Neural progenitor cell (in vitro differentiated cells): Measurements from ENCODE around the gene KATNAL1. TPM values are rescaled to one million over a fixed set of nuclear protein-coding genes. Genes with fewer than 3 reads are reported as not detected.

Experiments used
- DNase-seq: peaks from one replicate; pipeline ENCODE4 v3.0.0-alpha.2; 2016; ENCODE audit warnings: low spot score
- H2AFZ ChIP-seq: fragments of 200-600 bp; sonication (generic); replicated peaks from 2 replicates; pipeline ENCODE4 v1.6.1; 2016; ENCODE audit warnings: antibody characterized with exemption
- H3F3A ChIP-seq: fragments of 200-600 bp; sonication (generic); 2 replicates; pipeline ENCODE4 v1.6.1; 2016; ENCODE audit warnings: antibody characterized with exemption, low read depth
- H3K27ac ChIP-seq: fragments of 200-600 bp; sonication (generic); 2 replicates; pipeline ENCODE4 v1.5.1; 2016; ENCODE audit warnings: mild to moderate bottlenecking
- H3K27me3 ChIP-seq: fragments of 200-600 bp; sonication (generic); 2 replicates; pipeline ENCODE4 v1.6.1; 2016; ENCODE audit warnings: mild to moderate bottlenecking, moderate library complexity
- H3K36me3 ChIP-seq: fragments of 200-600 bp; sonication (generic); 2 replicates; pipeline ENCODE4 v1.5.1; 2016
- H3K4me1 ChIP-seq: fragments of 200-600 bp; sonication (generic); 2 replicates; pipeline ENCODE4 v1.6.1; 2016; ENCODE audit warnings: mixed run types
- H3K4me2 ChIP-seq: fragments of 200-600 bp; sonication (generic); 2 replicates; pipeline ENCODE4 v1.6.1; 2016
- H3K4me3 ChIP-seq: fragments of 200-600 bp; sonication (generic); 2 replicates; pipeline ENCODE4 v1.5.1; 2016
- H3K79me2 ChIP-seq: fragments of 200-600 bp; sonication (generic); 2 replicates; pipeline ENCODE4 v1.6.1; 2016; ENCODE audit warnings: low read depth
- H3K9ac ChIP-seq: fragments of 200-600 bp; sonication (generic); 2 replicates; pipeline ENCODE4 v1.6.1; 2016
- H3K9me3 ChIP-seq: fragments of 200-600 bp; sonication (generic); 2 replicates; pipeline ENCODE4 v1.5.1; 2016; ENCODE audit warnings: low read depth
- H4K20me1 ChIP-seq: fragments of 200-600 bp; sonication (generic); 2 replicates; pipeline ENCODE4 v1.6.1; 2016; ENCODE audit warnings: low read depth
- H3K27ac Mint-ChIP-seq: 3 replicates; pipeline ENCODE4 v1.8.0; 2021; ENCODE audit warnings: mixed read lengths
- H3K27me3 Mint-ChIP-seq: 2 replicates; pipeline ENCODE4 v1.8.0; 2022; ENCODE audit warnings: low read depth, mild to moderate bottlenecking, inconsistent platforms, moderate library complexity, mixed read lengths; ENCODE audit not compliant: insufficient read depth
- H3K36me3 Mint-ChIP-seq: 3 replicates; pipeline ENCODE4 v1.8.0; 2021; ENCODE audit warnings: mixed read lengths
- H3K4me1 Mint-ChIP-seq: 3 replicates; pipeline ENCODE4 v1.8.0; 2021; ENCODE audit warnings: mixed read lengths
- H3K4me3 Mint-ChIP-seq: 3 replicates; pipeline ENCODE4 v1.8.0; 2021; ENCODE audit warnings: mild to moderate bottlenecking, moderate library complexity, mixed read lengths
- H3K9me3 Mint-ChIP-seq: 3 replicates; pipeline ENCODE4 v1.8.0; 2020; ENCODE audit warnings: mixed read lengths
- CTCF ChIP-seq: fragments of 200-600 bp; sonication (generic); IDR thresholded peaks from 2 replicates; pipeline ENCODE4 v1.5.1; 2017; ENCODE audit warnings: antibody characterized with exemption, mild to moderate bottlenecking
- EZH2 ChIP-seq: fragments of 200-600 bp; sonication (generic); IDR thresholded peaks from 2 replicates; pipeline ENCODE4 v1.6.1; 2017; ENCODE audit warnings: antibody characterized with exemption, mild to moderate bottlenecking, moderate library complexity
- EZH2phosphoT487 ChIP-seq: fragments of 200-600 bp; sonication (generic); IDR thresholded peaks from 2 replicates; pipeline ENCODE4 v1.6.1; 2017; ENCODE audit warnings: antibody characterized with exemption
- total RNA-seq: library from RNA; depleted of rRNA; stranded (reverse); fragments of >200 nt; gene quantifications from 2 replicates; pipeline ENCODE4 v1.2.3, GENCODE V29; 2015; ENCODE audit warnings: low replicate concordance

The KATNAL1 gene
- total RNA-seq, 1 donor from 2014 or later, result 33.6 TPM

- Mint-ChIP-seq H3K9me3 (peaks cover 25% of the 10 kb centered on the region), H3K4me3 (no peak overlapping the region), H3K36me3 (peaks cover under 1% of the 10 kb centered on the region), H3K27ac (no peak overlapping the region), H3K27me3 (peaks cover 8% of the 10 kb centered on the region), H3K4me1 (peaks cover 48% of the 10 kb centered on the region)
- Histone ChIP-seq H3K4me3 (no peak overlapping the region), H3K9ac (no peak overlapping the region), H3K27ac (no peak overlapping the region), H3F3A (no peaks in the 10 kb centered on the region), H3K9me3 (no peaks in the 10 kb centered on the region), H3K79me2 (no peaks in the 10 kb centered on the region), H3K4me2 (no peak overlapping the region), H3K36me3 (no peaks in the 10 kb centered on the region), H4K20me1 (no peaks in the 10 kb centered on the region), H2AFZ (no peak overlapping the region), H3K4me1 (no peaks in the 10 kb centered on the region), H3K27me3 (no peaks in the 10 kb centered on the region)
- TF ChIP-seq EZH2 (no peak), EZH2phosphoT487 (no peak), CTCF (no peak)
- DNase-seq, result no peak
Measured at GRCh38 chr13:30157616-30157993, 149.7 kb downstream of the KATNAL1 start.

GRCh38 chr13:30156826-30157615 is 150.3 kb downstream of the KATNAL1 start:
- Histone ChIP-seq H3K9ac (no peak overlapping the region), H3K27me3 (no peaks in the 10 kb centered on the region), H3K36me3 (no peaks in the 10 kb centered on the region), H3F3A (no peaks in the 10 kb centered on the region), H3K4me3 (no peak overlapping the region), H3K4me2 (no peak overlapping the region), H2AFZ (no peak overlapping the region), H3K79me2 (no peaks in the 10 kb centered on the region), H4K20me1 (no peaks in the 10 kb centered on the region), H3K4me1 (no peaks in the 10 kb centered on the region), H3K27ac (no peak overlapping the region), H3K9me3 (no peaks in the 10 kb centered on the region)
- Mint-ChIP-seq H3K4me1 (peaks cover 54% of the 10 kb centered on the region), H3K27me3 (peaks cover 8% of the 10 kb centered on the region), H3K9me3 (peaks cover 23% of the 10 kb centered on the region), H3K4me3 (peak overlapping the region; percentile 22), H3K36me3 (no peaks in the 10 kb centered on the region), H3K27ac (peak overlapping the region; percentile 27)
- no peak for DNase-seq
- TF ChIP-seq CTCF (no peak), EZH2 (no peak), EZH2phosphoT487 (no peak)

- H3K4me1 Mint-ChIP-seq, result peaks cover 58% of the 10 kb centered on the region
Measured at GRCh38 chr13:30156270-30156669, 151.1 kb downstream of the KATNAL1 start.

More at GRCh38 chr13:30156270-30156669, 151.1 kb downstream of the KATNAL1 start:
- Histone ChIP-seq H3K27ac (no peak overlapping the region), H3F3A (no peaks in the 10 kb centered on the region), H3K9me3 (no peaks in the 10 kb centered on the region), H2AFZ (no peak overlapping the region), H3K4me2 (no peak overlapping the region), H3K4me3 (no peak overlapping the region), H3K9ac (no peak overlapping the region), H3K4me1 (no peaks in the 10 kb centered on the region), H3K36me3 (no peaks in the 10 kb centered on the region), H4K20me1 (no peaks in the 10 kb centered on the region), H3K27me3 (no peaks in the 10 kb centered on the region), H3K79me2 (no peaks in the 10 kb centered on the region)
- Mint-ChIP-seq H3K27ac (no peak overlapping the region), H3K4me3 (no peak overlapping the region), H3K36me3 (no peaks in the 10 kb centered on the region), H3K27me3 (peaks cover 8% of the 10 kb centered on the region), H3K9me3 (peaks cover 19% of the 10 kb centered on the region)
- DNase-seq, result no peak
- no peak for TF ChIP-seq EZH2
- TF ChIP-seq EZH2phosphoT487, result no peak
- TF ChIP-seq CTCF, result no peak
